Pancreas (tissue), 10 donors: ENCODE results near the gene TM9SF1. TPM values are rescaled to one million over a fixed set of nuclear protein-coding genes. Genes with fewer than 3 reads are reported as not detected.

Experiments used
- ATAC-seq, 4 donors: fragments of 200-7000 bp; cut with Tn5 transposase; one replicate each; pipeline versions ENCODE4 v1.8.0 to v1.9.1; 2020; ENCODE audit warnings: mild to moderate bottlenecking in 4 of 4, moderate library complexity in 4 of 4
- DNase-seq, 6 donors: peaks; one replicate each; pipeline ENCODE4 v3.0.0-alpha.2; 2020
- FAIRE-seq: peaks from 2 replicates; lab custom pipeline; 2012; peaks lifted over from hg19 to GRCh38; lab: Jason Lieb, UNC
- H3K27ac ChIP-seq, 4 donors: fragments of 200-600 bp; sonication (generic); 1 replicate in 3 of 4; 2 replicates in 1 of 4; pipeline versions ENCODE4 v1.5.0 to v1.8.0; 2020
- H3K27me3 ChIP-seq, 4 donors: fragments of 200-600 bp; one replicate each; pipeline ENCODE4 v1.8.0; 2021
- H3K36me3 ChIP-seq, 3 donors: fragments of 200-600 bp; sonication (generic) in 1 of 3; one replicate each; pipeline versions ENCODE4 v1.5.0 to v1.8.0; 2020 to 2021
- H3K4me1 ChIP-seq, 3 donors: fragments of 200-600 bp; one replicate each; pipeline ENCODE4 v1.8.0; 2021
- H3K4me3 ChIP-seq, 4 donors: fragments of 200-600 bp; sonication (generic) in 2 of 4; one replicate each; pipeline versions ENCODE4 v1.5.0 to v1.8.0; 2020 to 2021
- H3K9me3 ChIP-seq, 4 donors: fragments of 200-600 bp; one replicate each; pipeline ENCODE4 v1.8.0; 2021
- CTCF ChIP-seq, 4 donors: fragments of 200-600 bp; sonication (generic) in 3 of 4; IDR thresholded peaks; one replicate each; pipeline versions ENCODE4 v1.5.0 to v1.8.0; 2021; ENCODE audit warnings: antibody characterized with exemption in 4 of 4
- WGBS, 2 donors: extraction: QIAGEN DNeasy Blood & Tissue Kit; methylation state at CpG; one replicate each; pipeline ENCODE4 v1.1.7; 2013; 5-methylcytosine and 5-hydroxymethylcytosine counted together
- intact Hi-C, 3 donors: fragments of 100-400 bp; cut with DNase I; formaldehyde crosslinking; loops; one replicate each; pipeline versions ENCODE4 v1.11.1 to v1.14.2; 2022
- polyA plus RNA-seq, 2 donors: library from polyadenylated mRNA; stranded (reverse); fragments of 200-250 nt; gene quantifications; one replicate each; pipeline ENCODE4 v1.2.3, GENCODE V29; 2013
- total RNA-seq, 6 donors: library from RNA; stranded (reverse); fragmentation: NEBNext Ultra II Directional in 4 of 6; extraction: Animal tissue kit (Norgen Biotek cat#: 25700) in 4 of 6; gene quantifications; one replicate each; pipeline versions ENCODE4 v1.2.1 to v1.2.4, GENCODE V29; 2021 to 2023
- donor health status: healthy with polysubstance abuse.
- donor health status: DM: no; HTN: no; CAD: no; lungs with moderate emphysema.
- donor health status: DM: no; HTN: no; CAD: no.
- donor health status: control.
- donor health status: control.
- donor health status: Bipolar disorder and iron deficiency.
- donor health status: DM: yes; HTN: yes; CAD: no.
- donor health status: DM: no; HTN: no; CAD: no.
- donor health status: DM: no; HTN: no; CAD: no.
- donor health status: DM: yes; HTN: yes; CAD: no.

TM9SF1 gene
- total and polyA plus RNA-seq, 8 donors = 20.5 to 46.8 (median 37.9) TPM

GRCh38 chr14:24232645-24233537 lies 37.6 kb upstream of the TM9SF1 start, which contains the start of gene GMPR2:
Gene GMPR2 (plus strand): TSS chr14:24232929. CDS start chr14:24233254, 325 bp downstream.
- Histone ChIP-seq H3K4me1 (peaks cover 7 to 17% (median 13%) of the 10 kb centered on the region in 3 donors), H3K4me3 (peak within 1 kb of the TSS; percentile 33 to 95 (median 76)), H3K36me3 (peaks cover 5 to 19% (median 11%) of the 10 kb centered on the region in 3 donors), H3K9me3 (no peaks in the 10 kb centered on the region), H3K27me3 (no peaks in the 10 kb centered on the region), H3K27ac (peak within 1 kb of the TSS; percentile 67 to 89 (median 76))
- ATAC-seq (peak; percentile 52 to 70 (median 64)), DNase-seq (no peak), FAIRE-seq (no peak)
- intact Hi-C loops = no loop called here
- TF ChIP-seq CTCF (IDR thresholded peaks at IDR 0.05) = no peak
- 2 to 3% methylated on average over 37 to 38 of the region's 38 CpGs for WGBS, 2 donors

GRCh38 chr14:24232121-24232644 lies 36.9 kb upstream of the TM9SF1 start, which contains the start of gene NEDD8:
Gene NEDD8 (minus strand): TSS chr14:24232367. CDS start chr14:24232267, 100 bp downstream.
- Histone ChIP-seq H3K4me1 (peaks cover 7 to 17% (median 13%) of the 10 kb centered on the region in 3 donors), H3K36me3 (peaks cover 5 to 15% (median 11%) of the 10 kb centered on the region in 3 donors), H3K4me3 (peak within 1 kb of the TSS; percentile 33 to 95 (median 76)), H3K27me3 (no peaks in the 10 kb centered on the region), H3K9me3 (no peaks in the 10 kb centered on the region), H3K27ac (peak within 1 kb of the TSS; percentile 67 to 89 (median 76))
- WGBS, 2 donors = 0% methylated on average over 30 of the region's 30 CpGs
- no peak for FAIRE-seq
- intact Hi-C loops = no loop called here
- peak; percentile 86 to 93 (median 92) for ATAC-seq
- TF ChIP-seq CTCF (IDR thresholded peaks at IDR 0.05) = no peak
- DNase-seq = peak; percentile 81 to 91 (median 86)

GRCh38 chr14:24231263-24232120 lies 36.3 kb upstream of the TM9SF1 start:
- H3K27ac ChIP-seq = peak overlapping the region; percentile 16 to 89 (median 75)
- WGBS, 2 donors = 4 to 6% methylated on average over 23 of the region's 23 CpGs
- ATAC-seq (peak; percentile 2 to 9 (median 3)), FAIRE-seq (no peak), DNase-seq (no peak)
- no peak for TF ChIP-seq CTCF (IDR thresholded peaks at IDR 0.05)
- no peaks in the 10 kb centered on the region for H3K27me3 ChIP-seq
- H3K4me3 ChIP-seq = peak overlapping the region; percentile 33 to 95 (median 76)
- no peaks in the 10 kb centered on the region for H3K9me3 ChIP-seq
- H3K36me3 ChIP-seq = peaks cover 0 to 13% (median 8%) of the 10 kb centered on the region in 3 donors
- intact Hi-C loops = no loop called here
- peaks cover 7 to 17% (median 13%) of the 10 kb centered on the region in 3 donors for H3K4me1 ChIP-seq

GRCh38 chr14:24228902-24229301 lies 33.7 kb upstream of the TM9SF1 start:
- no peak for ATAC-seq

More at GRCh38 chr14:24228902-24229301, 33.7 kb upstream of the TM9SF1 start:
- no peak for TF ChIP-seq CTCF (IDR thresholded peaks at IDR 0.05)
- FAIRE-seq (no peak), DNase-seq (no peak)
- peaks cover 0 to 5% (median 0%) of the 10 kb centered on the region in 3 donors for H3K36me3 ChIP-seq
- no peak overlapping the region for H3K27ac ChIP-seq
- no peaks in the 10 kb centered on the region for H3K9me3 ChIP-seq
- H3K4me1 ChIP-seq = peaks cover 4 to 17% (median 9%) of the 10 kb centered on the region in 3 donors
- WGBS, 2 donors = 0% methylated on average over 1 of the region's 1 CpG
- intact Hi-C loops = no loop called here
- H3K27me3 ChIP-seq = no peaks in the 10 kb centered on the region
- H3K4me3 ChIP-seq = no peak overlapping the region
